Endothelial cell of umbilical vein (primary cell): ENCODE measurements around the gene ARPC2. TPM values are rescaled to one million over a fixed set of nuclear protein-coding genes. Genes with fewer than 3 reads are reported as not detected.

Experiments
- BruUV-seq: library from RNA; stranded (reverse); fragments of 400-500 nt; replicated peaks from 2 replicates; lab custom pipeline; 2021; lab: Mats Ljungman, UMichigan
- CTCF ChIA-PET: fragments of 300-600, 350-600 bp; sonication (Branson Sonifier 250); formaldehyde crosslinking; loops from one replicate; lab custom pipeline; 2021; ENCODE audit warnings: antibody characterized with exemption, inconsistent platforms; lab: Charles Lee
- POLR2A ChIA-PET: fragments of 300-600, 350-600 bp; sonication (Branson Sonifier 250); formaldehyde crosslinking; loops from one replicate; lab custom pipeline; 2021; ENCODE audit warnings: antibody characterized with exemption, inconsistent platforms; lab: Charles Lee
- DNase-seq: peaks from one replicate; pipeline ENCODE4 v3.0.0-alpha.2; 2011; ENCODE audit warnings: low read depth, low spot score
- FAIRE-seq: peaks from 2 replicates; lab custom pipeline; 2011; peaks lifted over from hg19 to GRCh38; lab: Jason Lieb, UNC
- H2AFZ ChIP-seq: 2 replicates; pipeline ENCODE4 v1.6.0; 2012; ENCODE audit warnings: low read depth, low read length, control low read depth, inconsistent platforms
- H3K27ac ChIP-seq: 2 replicates; pipeline ENCODE4 v1.5.1; 2011; ENCODE audit warnings: low read depth, mild to moderate bottlenecking, control low read depth, low read length, moderate library complexity; ENCODE audit not compliant: insufficient read depth
- H3K27me3 ChIP-seq, 2 experiments: 2 replicates each; pipeline versions ENCODE4 v1.6.0 to v1.6.1; 2011; ENCODE audit warnings: low read length in 2 of 2, mixed read lengths in 1 of 2; ENCODE audit not compliant: control insufficient read depth in 2 of 2, insufficient read depth in 2 of 2
- H3K36me3 ChIP-seq, 2 experiments: 2 replicates in 1 of 2; 3 replicates in 1 of 2; pipeline ENCODE4 v1.5.1; 2011; ENCODE audit warnings: low read length in 2 of 2, mild to moderate bottlenecking in 1 of 2, moderate library complexity in 1 of 2; ENCODE audit not compliant: control insufficient read depth in 2 of 2, insufficient read depth in 2 of 2; ENCODE audit errors: extremely low read depth in 1 of 2
- H3K4me1 ChIP-seq: 3 replicates; pipeline ENCODE4 v1.5.1; 2011; ENCODE audit warnings: mild to moderate bottlenecking, low read length; ENCODE audit not compliant: control insufficient read depth, insufficient read depth; ENCODE audit errors: extremely low read depth
- H3K4me2 ChIP-seq: 2 replicates; pipeline ENCODE4 v1.6.1; 2011; ENCODE audit warnings: low read length, control low read depth, mixed read lengths; ENCODE audit not compliant: insufficient read depth
- H3K4me3 ChIP-seq, 3 experiments: fragments of 200-600 bp in 1 of 3; sonication (generic), shearing (Covaris generic) in 1 of 3; replicated peaks in 1 of 3; 2 replicates each; pipeline ENCODE4 v1.5.1; 2011 to 2016; ENCODE audit warnings: control low read depth in 3 of 3, low read length in 3 of 3, mild to moderate bottlenecking in 2 of 3, inconsistent platforms in 1 of 3, low read depth in 1 of 3, moderate library complexity in 1 of 3; ENCODE audit not compliant: insufficient read depth in 1 of 3
- H3K79me2 ChIP-seq: 2 replicates; pipeline ENCODE4 v1.6.0; 2012; ENCODE audit warnings: low read length, inconsistent platforms; ENCODE audit not compliant: control insufficient read depth, insufficient read depth
- H3K9ac ChIP-seq: replicated peaks from 2 replicates; pipeline ENCODE3; 2011; ENCODE audit warnings: low read length, control low read depth; ENCODE audit not compliant: insufficient read depth; ENCODE audit errors: extremely low read depth
- H3K9me1 ChIP-seq: replicated peaks from 3 replicates; pipeline ENCODE4 v1.6.0; 2011; ENCODE audit warnings: mild to moderate bottlenecking, low read length; ENCODE audit not compliant: control insufficient read depth, insufficient read depth; ENCODE audit errors: extremely low read depth
- H3K9me3 ChIP-seq: replicated peaks from 2 replicates; pipeline ENCODE4 v1.5.1; 2012; ENCODE audit warnings: low read length, inconsistent platforms; ENCODE audit not compliant: control insufficient read depth, insufficient read depth
- H4K20me1 ChIP-seq: replicated peaks from 2 replicates; pipeline ENCODE3; 2011; ENCODE audit warnings: mild to moderate bottlenecking, low read length; ENCODE audit not compliant: control insufficient read depth, insufficient read depth; ENCODE audit errors: extremely low read depth
- FOS ChIP-seq: IDR thresholded peaks from 2 replicates; pipeline ENCODE4 v1.6.1; 2011; ENCODE audit warnings: mild to moderate bottlenecking, low read length, moderate library complexity, borderline replicate concordance; ENCODE audit not compliant: insufficient read depth
- GATA2 ChIP-seq: IDR thresholded peaks from 2 replicates; pipeline ENCODE4 v1.7.0; 2011; ENCODE audit warnings: low read depth, mild to moderate bottlenecking, moderate library complexity, mixed read lengths, low read length; ENCODE audit not compliant: insufficient read length, insufficient read depth
- JUN ChIP-seq: IDR thresholded peaks from 2 replicates; pipeline ENCODE4 v1.6.1; 2011; ENCODE audit warnings: borderline replicate concordance, low read depth; ENCODE audit not compliant: insufficient read length, insufficient read depth
- MYC ChIP-seq: IDR thresholded peaks from one replicate; pipeline ENCODE4 v1.6.1; 2011; ENCODE audit warnings: mild to moderate bottlenecking, low read depth, low read length
- POLR2A ChIP-seq: IDR thresholded peaks from 2 replicates; pipeline ENCODE4 v1.6.1; 2012; ENCODE audit warnings: low read depth, mild to moderate bottlenecking, control low read depth, low read length
- POLR2AphosphoS5 ChIP-seq: IDR thresholded peaks from 2 replicates; pipeline ENCODE4 v1.6.1; 2012; ENCODE audit warnings: low read depth, mild to moderate bottlenecking, control low read depth, low read length, moderate library complexity; ENCODE audit not compliant: insufficient read depth
- dilution Hi-C: fragments of 300-500 bp; cut with MboI; formaldehyde crosslinking; loops from one replicate; pipeline ENCODE4 v1.15.0; 2019; ENCODE audit warnings: low sequenced_read_pairs; ENCODE audit not compliant: extremely low pct_ligation_motif_present
- intact Hi-C: fragments of 100-400 bp; cut with micrococcal nuclease; formaldehyde crosslinking; loops from one replicate; pipeline ENCODE4 v1.10.0; 2022
- polyA plus RNA-seq, 4 experiments: library from polyadenylated mRNA; depleted of rRNA in 3 of 4; stranded (reverse) in 3 of 4; unstranded in 1 of 4; fragments of >200 nt; gene quantifications; 2 replicates each; pipeline versions ENCODE4 v1.2.1 to v1.2.3, GENCODE V29; 2011 to 2012; ENCODE audit warnings: missing spikeins in 1 of 4
- total RNA-seq: library from RNA; stranded (reverse); gene quantifications from 2 replicates; pipeline ENCODE4 v1.2.3, GENCODE V29; 2021
- TF ChIP-seq, protein P1 (sequence below), 2 donors: IDR thresholded peaks; 1 replicate in 1 of 2; 2 replicates in 1 of 2; pipeline ENCODE4 v1.5.1; 2011; ENCODE audit warnings: low read length in 2 of 2, mild to moderate bottlenecking in 2 of 2, moderate library complexity in 2 of 2, control low read depth in 1 of 2, inconsistent platforms in 1 of 2, low read depth in 1 of 2; ENCODE audit not compliant: insufficient read depth in 1 of 2; ENCODE audit errors: extremely low read depth in 1 of 2
- TF ChIP-seq, protein P2 (sequence below): IDR thresholded peaks from 2 replicates; pipeline ENCODE4 v1.6.1; 2011; ENCODE audit not compliant: insufficient read depth, insufficient read length

Gene ARPC2
- total and polyA plus RNA-seq, 2 donors (not counting 3 experiments of a cell fraction or from before 2014, with no cell fraction given): 417 to 455 TPM

GRCh38 chr2:218276986-218277755 is 60.2 kb downstream of the ARPC2 start:
- peaks cover 24 to 77% of the 10 kb centered on the region in 2 experiments for H3K36me3 ChIP-seq
- no peak for TF ChIP-seq POLR2AphosphoS5
- no peak for TF ChIP-seq FOS
- no peak for TF ChIP-seq POLR2A
- no peak for TF ChIP-seq MYC
- TF ChIP-seq, protein P1, sequence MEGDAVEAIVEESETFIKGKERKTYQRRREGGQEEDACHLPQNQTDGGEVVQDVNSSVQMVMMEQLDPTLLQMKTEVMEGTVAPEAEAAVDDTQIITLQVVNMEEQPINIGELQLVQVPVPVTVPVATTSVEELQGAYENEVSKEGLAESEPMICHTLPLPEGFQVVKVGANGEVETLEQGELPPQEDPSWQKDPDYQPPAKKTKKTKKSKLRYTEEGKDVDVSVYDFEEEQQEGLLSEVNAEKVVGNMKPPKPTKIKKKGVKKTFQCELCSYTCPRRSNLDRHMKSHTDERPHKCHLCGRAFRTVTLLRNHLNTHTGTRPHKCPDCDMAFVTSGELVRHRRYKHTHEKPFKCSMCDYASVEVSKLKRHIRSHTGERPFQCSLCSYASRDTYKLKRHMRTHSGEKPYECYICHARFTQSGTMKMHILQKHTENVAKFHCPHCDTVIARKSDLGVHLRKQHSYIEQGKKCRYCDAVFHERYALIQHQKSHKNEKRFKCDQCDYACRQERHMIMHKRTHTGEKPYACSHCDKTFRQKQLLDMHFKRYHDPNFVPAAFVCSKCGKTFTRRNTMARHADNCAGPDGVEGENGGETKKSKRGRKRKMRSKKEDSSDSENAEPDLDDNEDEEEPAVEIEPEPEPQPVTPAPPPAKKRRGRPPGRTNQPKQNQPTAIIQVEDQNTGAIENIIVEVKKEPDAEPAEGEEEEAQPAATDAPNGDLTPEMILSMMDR (IDR thresholded peaks at IDR 0.05; ENCODE audit: extremely low read depth in 1 of 2, insufficient read depth in 1 of 2, low read depth in 1 of 2, low read length in 2 of 2): no peak
- TF ChIP-seq JUN: no peak
- TF ChIP-seq, protein P2, sequence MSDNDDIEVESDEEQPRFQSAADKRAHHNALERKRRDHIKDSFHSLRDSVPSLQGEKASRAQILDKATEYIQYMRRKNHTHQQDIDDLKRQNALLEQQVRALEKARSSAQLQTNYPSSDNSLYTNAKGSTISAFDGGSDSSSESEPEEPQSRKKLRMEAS: no peak
- TF ChIP-seq GATA2: no peak
- H3K27ac ChIP-seq: no peak overlapping the region
- H3K79me2 ChIP-seq: peaks cover 7% of the 10 kb centered on the region
- H3K4me2 ChIP-seq: no peak overlapping the region
- POLR2A ChIA-PET: no interaction called here
- H3K27me3 ChIP-seq: no peaks in the 10 kb centered on the region
- peaks cover 2% of the 10 kb centered on the region for H3K4me1 ChIP-seq
- H3K9me1 ChIP-seq: no peaks in the 10 kb centered on the region
- dilution Hi-C loops: no loop called here
- no peak for FAIRE-seq
- no peaks in the 10 kb centered on the region for H3K9me3 ChIP-seq
- intact Hi-C loops: no loop called here
- no TSS peak for BruUV-seq
- DNase-seq: no peak
- H2AFZ ChIP-seq: no peak overlapping the region
- H4K20me1 ChIP-seq: no peaks in the 10 kb centered on the region
- H3K9ac ChIP-seq: no peak overlapping the region
- H3K4me3 ChIP-seq: no peak overlapping the region
- CTCF ChIA-PET: no interaction called here
